HG03097 (cell line): Measurements from ENCODE around the gene GNG2.

Experiments used
- ATAC-seq: cut with Tn5 transposase; IDR thresholded peaks from one replicate; pipeline ENCODE4 v1.9.1; 2021; ENCODE audit not compliant: unreplicated experiment, low FRiP score

GNG2 gene

DNA sequence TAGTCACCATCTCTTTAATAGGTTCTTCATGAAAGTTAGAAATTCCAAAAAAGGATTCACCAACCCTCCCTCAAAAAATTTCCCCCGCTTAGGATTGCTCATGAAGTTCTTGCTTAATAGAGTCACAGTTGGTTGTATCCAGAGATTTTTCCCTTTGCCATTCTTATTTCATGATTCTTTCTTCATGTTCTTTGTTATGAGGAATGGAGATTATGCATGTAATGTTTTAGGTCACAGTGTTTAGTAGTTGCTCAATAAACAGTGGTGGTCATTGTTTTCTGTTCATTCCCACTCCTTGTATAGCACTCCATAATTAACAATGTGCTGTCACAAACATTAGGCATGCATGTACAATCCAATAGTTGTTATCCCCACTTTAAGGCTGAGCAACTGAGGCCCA lies 77.7 kb downstream of the GNG2 start:
- no peak for ATAC-seq

DNA sequence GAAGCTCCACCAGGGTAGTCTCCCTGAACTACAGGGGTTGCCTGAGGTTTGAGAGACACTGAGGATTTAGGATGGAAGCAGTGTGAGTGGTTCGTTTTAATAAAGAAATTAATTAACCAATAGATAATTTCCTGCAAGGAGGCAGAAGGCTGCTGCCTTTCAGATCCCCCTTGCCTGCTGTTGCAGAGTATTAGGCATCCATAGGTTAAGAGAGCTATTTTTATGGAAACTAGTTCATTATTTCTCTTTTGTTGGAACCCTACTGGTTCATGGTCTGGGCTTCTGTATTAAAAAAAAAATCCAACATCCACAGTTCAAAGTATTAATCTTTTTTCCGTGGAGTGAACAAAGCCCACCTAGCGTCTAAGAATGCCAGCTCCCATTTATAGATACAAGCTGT lies 78.4 kb downstream of the GNG2 start:
- no peak for ATAC-seq

DNA sequence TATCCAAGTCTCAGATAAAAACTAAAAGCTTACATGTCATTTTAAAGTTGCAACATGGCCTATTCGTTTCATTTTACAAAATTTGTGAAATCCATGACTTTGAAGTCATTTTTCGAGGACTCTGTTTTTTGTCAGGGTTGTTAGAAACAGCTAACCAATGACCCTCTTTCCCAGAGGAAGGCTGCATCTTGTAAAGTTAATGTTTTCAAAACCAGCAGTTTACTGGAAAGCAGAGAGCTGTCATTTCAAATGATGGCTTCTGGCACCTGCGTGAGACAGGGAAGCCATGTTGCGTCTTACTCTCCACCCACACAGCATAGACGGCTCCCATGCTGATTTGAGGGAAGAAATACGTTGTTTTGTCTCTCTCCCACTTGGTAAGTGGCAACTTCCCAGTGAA lies 78.8 kb downstream of the GNG2 start:
- ATAC-seq, result no peak

DNA sequence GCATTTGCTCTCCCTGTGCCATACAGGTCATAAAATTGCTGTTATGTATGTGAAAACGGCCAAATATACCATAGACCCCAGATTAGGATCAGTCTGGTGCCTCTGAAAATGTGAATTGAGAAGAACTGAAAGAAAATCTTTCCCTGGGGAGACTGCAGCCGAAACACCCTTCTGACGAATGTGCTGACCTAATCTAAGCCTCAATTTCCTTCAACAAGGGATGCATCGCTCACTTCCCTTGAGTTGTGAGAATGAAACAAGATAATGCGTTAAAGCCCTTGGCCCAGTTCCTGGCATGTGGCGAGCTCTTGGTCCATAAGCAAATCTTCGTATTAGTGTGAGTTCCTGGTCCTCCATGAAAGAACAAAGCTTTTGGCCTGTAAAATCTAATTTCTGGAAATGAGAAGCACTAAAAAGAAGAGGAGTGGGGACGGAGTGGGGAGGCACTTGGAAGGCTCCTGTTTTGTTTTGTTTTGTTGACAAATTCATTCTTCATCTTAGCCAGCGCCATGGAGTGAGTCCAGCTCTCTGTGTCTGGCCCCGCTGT lies 79.4 kb downstream of the GNG2 start:
- no peak for ATAC-seq

DNA sequence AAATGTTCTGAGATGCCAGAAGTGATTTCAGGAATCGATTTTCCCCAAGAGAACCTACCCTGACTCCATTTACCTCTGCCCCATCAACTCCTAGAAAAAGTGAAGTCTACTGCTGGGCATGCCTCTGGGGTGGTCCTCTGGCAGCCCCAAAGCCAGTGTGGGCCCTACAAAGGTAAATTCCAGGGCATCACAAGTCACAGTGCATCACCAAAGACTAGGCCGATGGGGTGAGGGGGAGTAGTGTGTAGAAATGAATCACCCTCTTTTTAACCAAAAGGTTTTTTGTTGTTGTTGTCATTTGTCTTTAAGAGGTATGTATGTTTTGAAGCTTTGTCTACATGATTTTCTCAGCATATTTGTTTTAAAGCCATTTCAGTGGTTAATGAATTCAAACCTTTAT lies 82.6 kb downstream of the GNG2 start:
- ATAC-seq, result no peak

DNA sequence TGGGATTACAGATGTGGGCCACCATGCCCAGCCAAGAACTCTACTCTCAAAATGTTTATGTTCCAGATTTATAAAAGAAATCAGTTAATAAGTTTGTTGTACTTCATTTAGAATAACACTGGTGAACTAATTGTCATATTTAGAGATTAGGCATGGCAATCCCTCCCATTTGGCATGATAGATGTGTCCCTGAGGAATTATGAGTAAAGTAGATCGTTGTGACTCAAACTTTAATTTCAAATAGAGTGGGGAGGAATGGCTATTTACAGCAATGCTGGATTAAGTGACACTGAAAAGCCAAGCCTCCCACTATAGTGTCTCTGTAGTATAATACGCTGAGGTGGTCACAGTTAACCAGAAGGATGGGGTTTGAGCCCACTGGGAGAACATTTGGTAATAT lies 89.6 kb downstream of the GNG2 start:
- no peak for ATAC-seq

DNA sequence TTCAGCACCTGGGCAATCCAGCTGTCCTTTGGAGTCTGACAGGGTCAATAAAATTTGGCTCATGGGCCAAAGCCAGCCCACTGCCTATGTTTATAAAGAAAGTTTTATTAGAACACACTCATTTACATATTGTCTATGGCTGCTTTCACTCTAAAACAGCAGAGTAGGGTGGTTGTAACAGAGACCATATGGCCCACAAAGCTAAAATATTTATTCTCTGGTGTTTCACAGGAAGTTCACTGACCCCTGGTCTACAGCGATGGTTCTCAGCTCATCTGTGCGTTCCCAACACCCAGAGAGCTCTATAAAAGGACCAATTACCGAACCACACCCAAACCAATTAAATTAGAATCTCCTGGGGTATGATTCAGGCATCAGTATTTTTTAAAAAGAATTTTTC lies 91.2 kb downstream of the GNG2 start:
- ATAC-seq, result no peak

DNA sequence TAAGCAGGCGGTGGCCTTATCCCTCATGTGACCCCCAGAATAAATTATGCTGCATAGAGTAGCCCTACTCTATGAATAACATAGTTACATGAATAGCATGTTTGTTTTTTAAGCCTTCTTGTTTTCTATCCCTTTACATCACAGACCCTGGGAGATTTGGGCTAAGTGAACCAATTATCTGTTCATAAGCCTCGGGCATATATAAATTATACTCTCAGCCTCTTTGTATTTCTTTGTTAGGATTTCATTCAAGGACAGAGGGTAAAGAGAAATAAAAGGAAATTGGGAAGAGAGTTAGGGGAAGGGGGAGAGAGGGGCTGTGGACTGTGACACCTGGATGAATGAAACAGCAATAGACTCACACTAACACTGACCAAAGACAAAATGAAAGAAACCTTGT lies 93.6 kb downstream of the GNG2 start:
- no peak for ATAC-seq

DNA sequence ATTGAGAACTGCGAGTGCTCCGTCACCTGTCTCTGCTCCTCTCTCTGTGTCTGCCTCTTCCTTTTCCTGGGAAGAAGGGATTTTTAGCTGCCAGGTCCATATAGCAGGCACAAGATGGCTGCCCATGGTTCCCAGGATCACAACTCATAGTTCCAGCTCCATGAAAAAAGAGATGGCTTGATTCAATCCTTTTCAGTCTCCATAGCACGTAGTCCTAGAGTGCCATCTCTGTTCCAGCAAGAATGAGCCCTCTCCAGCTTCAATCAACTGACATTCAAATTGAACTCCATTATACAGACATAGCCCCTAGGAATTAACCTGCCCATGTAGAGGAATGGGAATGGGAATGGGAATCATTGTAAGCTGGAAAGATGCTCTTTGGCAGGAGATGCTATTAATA lies 94.2 kb downstream of the GNG2 start:
- no peak for ATAC-seq

DNA sequence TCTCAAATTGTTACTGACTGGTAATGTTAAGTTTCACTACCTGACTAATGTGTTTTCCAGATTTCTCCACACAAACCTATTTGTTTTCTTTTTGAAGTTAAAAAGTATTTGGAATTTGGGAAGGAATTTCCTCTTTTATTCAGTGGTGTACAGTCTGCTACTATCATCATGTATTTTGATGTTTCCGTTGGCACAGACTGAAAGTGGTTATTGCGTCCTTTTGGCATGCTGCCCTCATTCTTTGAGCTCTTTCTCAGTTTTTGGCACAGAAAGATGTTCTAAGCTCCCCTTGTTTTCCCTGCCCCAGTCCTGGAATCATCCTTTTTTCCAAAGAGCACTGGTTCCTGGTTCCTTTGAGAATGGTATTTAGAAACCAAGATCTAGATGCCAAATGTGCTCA lies 97.5 kb downstream of the GNG2 start:
- ATAC-seq, result no peak

DNA sequence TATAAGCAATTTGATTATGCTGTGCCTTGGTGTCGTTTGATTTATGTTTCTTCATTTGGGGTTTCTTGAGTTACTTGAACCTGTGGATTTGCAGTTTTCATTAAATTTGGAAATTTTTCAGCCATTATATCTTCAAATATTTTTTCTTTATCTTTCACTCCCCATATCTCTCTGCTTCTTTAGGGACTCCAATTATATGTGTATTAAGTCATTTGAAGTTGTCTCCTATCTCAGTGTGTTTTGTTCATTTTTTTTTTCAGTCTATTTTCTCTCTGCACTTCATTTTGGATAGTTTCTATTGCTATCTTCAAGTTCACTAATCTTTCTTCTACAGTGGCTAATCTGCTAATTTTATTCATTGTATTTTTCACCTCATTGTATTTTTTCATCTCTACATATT lies 99.5 kb downstream of the GNG2 start:
- no peak for ATAC-seq

DNA sequence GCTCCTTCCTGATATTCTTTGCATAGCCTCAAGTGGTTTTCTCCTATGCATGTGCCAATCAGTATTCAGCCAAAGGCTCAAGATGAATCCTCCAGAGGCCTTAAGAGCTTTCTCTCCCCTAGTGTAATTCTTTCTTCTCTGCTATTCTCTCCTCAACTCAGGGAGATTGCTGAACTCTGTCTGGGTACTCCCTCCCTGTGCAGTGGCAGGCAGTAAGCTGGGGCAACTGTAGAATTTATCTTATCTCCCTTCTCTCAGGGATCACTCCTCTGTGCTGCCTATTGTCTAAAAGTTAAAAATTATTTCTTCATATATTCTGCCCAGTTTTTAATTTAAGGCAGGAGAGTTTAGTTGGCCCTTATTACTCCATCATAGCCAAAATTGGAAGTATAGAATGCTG lies 100.5 kb downstream of the GNG2 start:
- no peak for ATAC-seq

DNA sequence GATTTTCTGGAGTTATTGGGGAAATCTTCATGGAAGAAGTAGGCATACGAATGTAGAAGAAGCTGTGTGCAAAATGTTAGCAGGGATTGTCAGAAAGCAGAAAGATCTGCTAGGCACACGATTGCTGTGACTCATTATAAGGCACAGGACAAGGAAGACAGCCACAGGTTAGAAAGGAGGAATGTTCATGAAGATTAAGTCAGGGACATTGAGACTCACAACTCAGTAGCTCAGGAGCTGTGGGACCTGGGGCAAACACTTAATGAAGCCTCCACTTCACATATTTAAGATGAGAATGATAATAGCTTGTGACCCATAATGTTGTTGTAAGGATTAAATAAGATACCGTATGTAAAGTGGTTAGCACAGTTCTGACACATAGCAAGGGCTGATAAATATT lies 102.3 kb downstream of the GNG2 start:
- ATAC-seq, result no peak

DNA sequence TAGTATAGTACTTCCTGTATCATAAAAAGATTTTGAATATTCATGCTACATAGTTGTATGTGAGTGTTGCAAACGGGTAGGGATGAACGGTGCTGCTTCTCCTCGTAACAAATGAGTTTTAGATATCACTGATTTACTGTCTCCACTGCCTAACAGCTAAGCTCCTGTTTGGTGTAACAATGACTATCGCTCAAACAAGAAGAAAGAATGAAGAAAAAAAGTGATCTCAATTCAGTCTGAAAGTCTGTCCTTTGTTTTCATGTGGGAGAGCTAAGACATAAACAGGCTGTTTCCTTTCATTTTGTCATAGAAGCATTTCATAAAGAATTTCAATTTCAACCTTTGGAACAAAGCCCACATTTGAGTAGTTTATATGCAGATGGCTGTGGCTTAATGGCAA lies 102.9 kb downstream of the GNG2 start:
- ATAC-seq, result no peak

DNA sequence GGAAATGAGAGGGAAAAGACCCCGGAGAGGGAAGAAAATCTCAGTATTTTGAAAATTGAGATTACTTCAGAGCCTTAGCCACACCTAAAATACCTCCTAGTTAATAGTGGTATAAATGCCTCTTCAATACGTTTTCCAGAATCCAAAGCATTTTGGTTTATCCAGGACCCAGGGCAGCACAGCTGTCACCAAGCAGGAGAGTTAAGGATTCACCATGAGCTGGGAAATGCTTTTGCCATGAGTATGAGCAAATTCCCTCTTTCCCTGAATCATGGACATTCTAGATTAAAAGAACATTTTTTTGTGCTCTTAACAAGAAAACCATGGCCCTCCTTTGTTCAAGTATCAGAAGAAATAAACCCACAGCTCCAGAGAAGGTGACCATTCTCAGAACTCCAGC lies 107.1 kb downstream of the GNG2 start:
- no peak for ATAC-seq

DNA sequence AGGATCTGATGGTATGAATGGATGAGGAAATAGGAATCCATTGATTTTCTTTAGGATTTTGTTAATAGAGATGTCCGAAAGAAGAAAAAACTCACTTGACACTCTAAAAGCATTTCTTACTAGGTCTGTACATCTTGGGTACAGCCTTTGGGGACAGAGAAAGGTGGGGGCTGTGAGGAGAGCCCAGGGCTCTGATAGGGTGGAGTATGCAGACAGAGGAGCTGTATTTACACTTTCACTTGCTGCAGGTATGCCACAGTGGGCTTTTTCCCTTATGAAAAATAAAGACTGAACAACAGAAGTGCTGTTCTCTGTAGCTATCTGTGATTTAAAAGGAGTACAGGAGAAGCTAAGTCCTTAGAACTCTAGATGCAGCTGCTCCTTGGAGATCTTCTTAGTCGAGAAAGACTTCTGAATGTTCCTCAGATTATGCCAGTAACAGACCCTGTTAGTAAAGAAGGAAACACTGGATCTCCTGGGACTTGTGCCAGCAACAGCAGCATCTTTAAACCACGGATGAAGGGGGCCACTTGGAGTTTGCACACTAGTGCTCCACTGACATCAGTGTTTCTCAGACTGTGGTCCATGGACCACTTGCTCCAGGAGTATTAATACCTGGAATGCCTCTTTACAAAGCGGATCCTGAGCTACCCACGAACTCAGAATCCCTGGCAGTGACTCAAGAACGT lies 109.6 kb downstream of the GNG2 start:
- ATAC-seq, result no peak

DNA sequence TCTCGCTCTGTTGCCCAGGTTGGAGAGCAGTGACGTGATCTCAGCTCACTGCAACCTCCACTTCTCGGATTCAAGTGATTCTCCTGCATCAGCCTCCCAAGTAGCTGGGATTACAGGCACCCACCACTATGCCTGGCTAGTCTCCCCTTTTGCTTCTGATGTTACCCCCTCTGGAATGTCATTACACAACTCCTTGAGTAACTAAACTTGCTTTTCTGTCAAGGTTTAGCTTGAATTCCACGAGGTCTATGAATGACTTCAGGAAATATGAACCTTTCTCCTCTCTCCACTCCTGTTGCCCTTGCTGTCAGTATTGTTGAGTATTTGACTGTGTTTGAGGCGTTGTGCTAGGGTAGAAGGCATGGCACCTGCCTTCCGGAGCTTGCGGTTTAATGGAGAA lies 112.2 kb downstream of the GNG2 start:
- no peak for ATAC-seq

DNA sequence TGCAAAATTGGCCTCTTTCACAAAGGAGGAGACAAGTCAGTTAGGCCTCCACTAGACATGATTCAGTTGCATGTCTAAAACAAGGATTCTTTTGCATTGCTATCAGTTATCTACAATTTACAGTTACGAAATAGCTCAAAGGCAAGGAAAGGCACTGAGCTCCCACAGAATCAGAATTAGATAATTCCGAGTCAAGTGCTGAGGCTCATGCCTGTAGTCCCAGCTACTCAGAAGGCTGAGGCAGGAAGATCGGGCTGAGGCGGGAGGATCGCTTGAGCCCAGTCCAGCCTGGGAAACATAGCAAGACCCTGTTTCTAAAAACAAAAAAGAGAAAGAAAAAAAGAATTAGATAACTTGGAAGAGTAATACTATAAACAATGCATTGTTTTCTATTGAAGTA lies 116.7 kb downstream of the GNG2 start:
- no peak for ATAC-seq

DNA sequence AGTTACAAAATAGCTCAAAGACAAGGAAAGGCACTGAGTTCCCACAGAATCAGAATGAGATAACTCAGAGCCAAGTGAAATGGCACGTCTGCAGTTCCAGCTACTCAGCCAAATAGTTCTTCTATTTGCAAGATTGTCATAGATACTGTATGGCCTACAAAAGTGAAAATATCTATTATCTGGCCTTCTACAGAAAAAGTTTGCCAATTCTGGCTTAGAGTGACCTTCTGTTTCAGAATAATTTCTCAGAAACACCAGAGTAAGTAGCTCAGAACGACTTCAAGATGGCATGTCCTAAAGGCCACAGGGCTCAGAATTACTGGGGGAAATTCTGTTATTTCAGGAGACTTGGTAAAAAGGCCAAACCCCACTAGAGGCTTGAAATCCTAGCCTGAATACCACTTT lies 118.3 kb downstream of the GNG2 start:
- ATAC-seq, result no peak

DNA sequence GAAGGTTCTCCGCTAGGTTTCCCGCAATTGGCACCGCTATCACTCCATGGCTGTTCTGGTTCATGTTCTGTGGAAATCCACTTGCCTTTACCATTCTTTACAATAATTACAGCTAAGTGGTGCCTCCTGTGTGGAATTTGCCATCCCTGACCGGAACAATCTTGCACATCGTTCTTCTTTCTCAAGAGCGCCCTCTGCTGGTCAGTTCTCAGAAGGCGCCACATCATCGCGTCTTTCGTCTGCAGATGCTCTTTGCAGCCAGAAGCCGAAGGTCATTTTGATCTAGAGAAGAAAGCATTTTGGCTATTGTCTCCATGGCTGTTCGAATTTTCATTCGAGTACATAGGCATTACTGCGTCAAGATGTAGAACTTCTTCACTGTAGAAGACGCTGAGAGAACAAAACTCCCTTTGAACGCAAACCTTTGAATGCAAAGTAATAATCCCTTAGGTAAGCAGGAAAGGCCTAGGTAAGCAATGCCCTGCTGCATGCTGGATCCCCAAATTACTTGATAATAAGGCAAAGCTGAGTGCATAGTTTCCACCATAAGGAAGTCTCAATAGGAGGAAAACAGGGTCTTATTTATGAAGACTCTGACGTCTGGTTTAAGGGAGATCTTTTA lies 118.8 kb downstream of the GNG2 start:
- no peak for ATAC-seq

DNA sequence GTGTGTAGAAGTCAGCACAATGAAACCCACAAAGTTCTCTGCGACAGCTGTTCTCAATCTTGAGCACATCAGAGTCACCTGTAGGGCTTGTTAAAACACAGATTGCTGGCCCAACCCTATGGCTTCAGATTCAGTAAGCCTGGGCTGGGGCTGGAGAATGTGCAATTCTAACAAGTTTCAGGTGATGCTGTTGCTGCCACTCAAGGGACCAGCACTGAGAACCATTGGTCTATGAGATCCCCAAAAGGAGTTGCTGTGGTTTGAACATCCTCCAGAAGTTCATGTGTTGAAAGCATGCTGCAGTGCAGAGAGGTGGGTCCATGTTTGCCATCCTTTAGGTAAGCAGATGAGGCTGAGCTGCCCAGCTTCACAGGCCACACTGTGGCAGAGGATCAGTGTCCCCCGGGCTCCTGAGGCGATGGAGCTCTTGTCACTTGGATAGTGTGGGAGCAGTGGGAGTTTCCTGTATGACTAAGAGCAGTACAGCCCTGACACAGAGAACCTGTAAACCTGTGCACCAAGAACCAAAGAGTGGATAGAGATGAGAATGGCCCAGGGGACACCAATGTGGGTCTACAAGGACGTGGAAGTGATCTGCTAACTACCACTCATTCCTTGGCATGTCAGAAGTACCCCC lies 120.9 kb downstream of the GNG2 start:
- peak; percentile 49 for ATAC-seq

DNA sequence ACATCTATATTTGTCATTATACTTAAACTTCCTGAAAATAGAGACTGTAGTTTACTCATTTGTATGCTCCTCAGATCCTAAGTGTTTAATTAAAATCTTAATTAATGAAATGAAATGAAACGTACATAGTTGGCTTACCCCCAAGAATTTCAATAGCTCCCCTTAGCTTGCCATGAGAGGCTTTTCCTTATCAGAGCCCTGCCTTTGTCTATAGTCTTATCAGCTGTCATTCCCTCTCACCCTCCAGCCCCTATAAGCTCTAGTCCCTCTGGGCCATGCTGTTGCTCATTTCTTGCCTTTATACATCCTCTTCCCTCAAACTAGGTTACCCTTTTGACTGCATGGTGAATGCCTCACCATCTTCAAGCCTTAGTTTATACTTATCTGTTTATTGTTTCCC lies 127.8 kb downstream of the GNG2 start:
- no peak for ATAC-seq
